Esophagus muscularis mucosa (tissue), 3 donors: ENCODE data around the gene OXNAD1.

ENCODE experiments used
- POLR2A ChIP-seq: fragments of 450-650 bp; IDR thresholded peaks from one replicate; pipeline ENCODE4 v1.6.1; 2017; ENCODE audit warnings: antibody characterized with exemption, moderate library complexity, mild to moderate bottlenecking, low read depth
- TF ChIP-seq, protein P1 (sequence below), 3 experiments: fragments of 200-600 bp in 2 of 3; fragments of 450-650 bp in 1 of 3; sonication (generic) in 2 of 3; IDR thresholded peaks; one replicate each; pipeline ENCODE4 v1.5.1; 2017 to 2019; ENCODE audit warnings: antibody characterized with exemption in 3 of 3, mild to moderate bottlenecking in 2 of 3, moderate library complexity in 1 of 3

DNA sequence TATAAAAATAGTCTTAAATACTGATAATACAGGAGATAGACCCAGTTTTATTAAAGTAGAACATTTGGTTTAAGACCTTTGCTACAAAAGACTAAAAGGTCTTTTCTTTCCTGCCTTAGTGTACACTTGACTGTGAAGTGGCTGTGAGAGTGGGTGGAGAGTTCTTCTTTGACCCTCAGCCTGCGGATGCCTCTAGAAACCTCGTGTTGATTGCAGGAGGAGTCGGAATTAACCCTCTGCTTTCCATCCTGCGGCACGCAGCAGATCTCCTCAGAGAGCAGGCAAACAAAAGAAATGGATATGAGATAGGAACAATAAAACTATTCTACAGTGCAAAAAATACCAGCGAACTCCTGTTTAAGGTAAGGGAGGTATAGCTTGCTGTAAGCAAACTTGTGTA, 36.5 kb downstream of the OXNAD1 start:
- TF ChIP-seq, protein P1, sequence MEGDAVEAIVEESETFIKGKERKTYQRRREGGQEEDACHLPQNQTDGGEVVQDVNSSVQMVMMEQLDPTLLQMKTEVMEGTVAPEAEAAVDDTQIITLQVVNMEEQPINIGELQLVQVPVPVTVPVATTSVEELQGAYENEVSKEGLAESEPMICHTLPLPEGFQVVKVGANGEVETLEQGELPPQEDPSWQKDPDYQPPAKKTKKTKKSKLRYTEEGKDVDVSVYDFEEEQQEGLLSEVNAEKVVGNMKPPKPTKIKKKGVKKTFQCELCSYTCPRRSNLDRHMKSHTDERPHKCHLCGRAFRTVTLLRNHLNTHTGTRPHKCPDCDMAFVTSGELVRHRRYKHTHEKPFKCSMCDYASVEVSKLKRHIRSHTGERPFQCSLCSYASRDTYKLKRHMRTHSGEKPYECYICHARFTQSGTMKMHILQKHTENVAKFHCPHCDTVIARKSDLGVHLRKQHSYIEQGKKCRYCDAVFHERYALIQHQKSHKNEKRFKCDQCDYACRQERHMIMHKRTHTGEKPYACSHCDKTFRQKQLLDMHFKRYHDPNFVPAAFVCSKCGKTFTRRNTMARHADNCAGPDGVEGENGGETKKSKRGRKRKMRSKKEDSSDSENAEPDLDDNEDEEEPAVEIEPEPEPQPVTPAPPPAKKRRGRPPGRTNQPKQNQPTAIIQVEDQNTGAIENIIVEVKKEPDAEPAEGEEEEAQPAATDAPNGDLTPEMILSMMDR (IDR thresholded peaks at IDR 0.05), result no peak
- TF ChIP-seq POLR2A, result no peak
